HEK293 (cell line): ENCODE results near the gene CARM1.

Experiments used
- FEZF1 ChIP-seq: fragments of 450-650 bp; formaldehyde crosslinking; IDR thresholded peaks from 2 replicates; pipeline ENCODE4 v1.5.1; 2016; ENCODE audit warnings: missing biosample characterization, missing genetic modification characterization
- GLI4 ChIP-seq: fragments of 450-650 bp; formaldehyde crosslinking; IDR thresholded peaks from 2 replicates; pipeline ENCODE4 v1.5.1; 2016; ENCODE audit warnings: missing biosample characterization, missing genetic modification characterization
- OSR2 ChIP-seq: fragments of 450-650 bp; formaldehyde crosslinking; IDR thresholded peaks from 2 replicates; pipeline ENCODE4 v1.5.1; 2016; ENCODE audit warnings: missing biosample characterization, missing genetic modification characterization
- TCF7L2 ChIP-seq: IDR thresholded peaks from 2 replicates; pipeline ENCODE4 v1.6.1; 2011; ENCODE audit warnings: low read depth, mild to moderate bottlenecking, inconsistent platforms, low read length, moderate library complexity, borderline replicate concordance
- TRIM28 ChIP-seq: IDR thresholded peaks from 2 replicates; pipeline ENCODE4 v1.6.1; 2011; ENCODE audit warnings: low read length, control low read depth, borderline replicate concordance
- ZFHX2 ChIP-seq: fragments of 450-650 bp; formaldehyde crosslinking; conservative IDR thresholded peaks from 2 replicates; pipeline ENCODE4 v1.5.1; 2016; ENCODE audit warnings: missing biosample characterization, missing genetic modification characterization
- ZNF140 ChIP-seq: fragments of 450-650 bp; formaldehyde crosslinking; IDR thresholded peaks from 2 replicates; pipeline ENCODE4 v1.5.1; 2016; ENCODE audit warnings: missing biosample characterization, missing genetic modification characterization
- ZNF19 ChIP-seq: fragments of 450-650 bp; formaldehyde crosslinking; IDR thresholded peaks from 2 replicates; pipeline ENCODE4; 2016; ENCODE audit warnings: missing biosample characterization, missing genetic modification characterization, low read depth
- ZNF214 ChIP-seq: fragments of 450-650 bp; formaldehyde crosslinking; IDR thresholded peaks from 2 replicates; pipeline ENCODE4 v1.5.1; 2017; ENCODE audit warnings: missing biosample characterization, mild to moderate bottlenecking, missing genetic modification characterization, borderline replicate concordance
- ZNF335 ChIP-seq: fragments of 450-650 bp; formaldehyde crosslinking; conservative IDR thresholded peaks from 2 replicates; pipeline ENCODE4 v1.5.1; 2016; ENCODE audit warnings: missing biosample characterization, missing genetic modification characterization
- ZNF473 ChIP-seq: fragments of 450-650 bp; formaldehyde crosslinking; IDR thresholded peaks from 2 replicates; pipeline ENCODE4 v1.5.1; 2017; ENCODE audit warnings: missing biosample characterization, missing genetic modification characterization
- ZNF510 ChIP-seq: fragments of 450-650 bp; formaldehyde crosslinking; IDR thresholded peaks from 2 replicates; pipeline ENCODE4 v1.5.1; 2018; ENCODE audit warnings: mild to moderate bottlenecking, missing genetic modification characterization, missing biosample characterization; ENCODE audit not compliant: insufficient replicate concordance
- ZNF530 ChIP-seq: fragments of 450-650 bp; formaldehyde crosslinking; IDR thresholded peaks from 2 replicates; pipeline ENCODE4 v1.5.1; 2016; ENCODE audit warnings: low read depth, missing biosample characterization, missing genetic modification characterization
- ZNF548 ChIP-seq: fragments of 450-650 bp; formaldehyde crosslinking; IDR thresholded peaks from 2 replicates; pipeline ENCODE4 v1.5.1; 2016; ENCODE audit warnings: missing biosample characterization, missing genetic modification characterization
- ZNF623 ChIP-seq: fragments of 450-650 bp; formaldehyde crosslinking; IDR thresholded peaks from 2 replicates; pipeline ENCODE4 v1.5.1; 2016; ENCODE audit warnings: missing biosample characterization, missing genetic modification characterization
- ZNF677 ChIP-seq: fragments of 450-650 bp; IDR thresholded peaks from 2 replicates; pipeline ENCODE4 v1.5.0; 2018; ENCODE audit warnings: missing biosample characterization, mild to moderate bottlenecking, missing genetic modification characterization, moderate library complexity
- ZNF76 ChIP-seq: fragments of 450-650 bp; formaldehyde crosslinking; IDR thresholded peaks from 2 replicates; pipeline ENCODE4; 2016; ENCODE audit warnings: low read depth, missing biosample characterization, missing genetic modification characterization, borderline replicate concordance
- ZNF776 ChIP-seq: fragments of 450-650 bp; formaldehyde crosslinking; IDR thresholded peaks from 2 replicates; pipeline ENCODE4 v1.5.0; 2017; ENCODE audit warnings: missing biosample characterization, missing genetic modification characterization, borderline replicate concordance
- ZNF791 ChIP-seq: fragments of 450-650 bp; formaldehyde crosslinking; IDR thresholded peaks from 2 replicates; pipeline ENCODE4 v1.5.1; 2016; ENCODE audit warnings: missing biosample characterization, missing genetic modification characterization
- ZNF792 ChIP-seq: fragments of 450-650 bp; formaldehyde crosslinking; IDR thresholded peaks from 2 replicates; pipeline ENCODE4 v1.5.1; 2016; ENCODE audit warnings: missing biosample characterization, missing genetic modification characterization
- TF ChIP-seq, protein P1 (sequence below): fragments of 450-650 bp; formaldehyde crosslinking; IDR thresholded peaks from 2 replicates; pipeline ENCODE4 v1.5.1; 2016; ENCODE audit warnings: missing biosample characterization, missing genetic modification characterization
- TF ChIP-seq, protein P2 (sequence below): fragments of 450-650 bp; formaldehyde crosslinking; IDR thresholded peaks from 2 replicates; pipeline ENCODE4 v1.5.1; 2016; ENCODE audit warnings: missing biosample characterization, missing genetic modification characterization
- TF ChIP-seq, protein P3 (sequence below): fragments of 450-650 bp; formaldehyde crosslinking; conservative IDR thresholded peaks from 2 replicates; pipeline ENCODE4 v1.5.1; 2016; ENCODE audit warnings: low read depth, missing biosample characterization, missing genetic modification characterization
- TF ChIP-seq, protein P4 (sequence below): fragments of 450-650 bp; formaldehyde crosslinking; IDR thresholded peaks from 2 replicates; pipeline ENCODE4 v1.5.1; 2016; ENCODE audit warnings: missing biosample characterization, missing genetic modification characterization
- TF ChIP-seq, protein P5 (sequence below): fragments of 450-650 bp; formaldehyde crosslinking; IDR thresholded peaks from 2 replicates; pipeline ENCODE4 v1.5.1; 2016; ENCODE audit warnings: missing biosample characterization, missing genetic modification characterization, low read depth
- TF ChIP-seq, protein P6 (sequence below): fragments of 450-650 bp; formaldehyde crosslinking; IDR thresholded peaks from 2 replicates; pipeline ENCODE4 v1.5.1; 2017; ENCODE audit warnings: missing biosample characterization, mild to moderate bottlenecking, missing genetic modification characterization, moderate library complexity

Gene CARM1

DNA sequence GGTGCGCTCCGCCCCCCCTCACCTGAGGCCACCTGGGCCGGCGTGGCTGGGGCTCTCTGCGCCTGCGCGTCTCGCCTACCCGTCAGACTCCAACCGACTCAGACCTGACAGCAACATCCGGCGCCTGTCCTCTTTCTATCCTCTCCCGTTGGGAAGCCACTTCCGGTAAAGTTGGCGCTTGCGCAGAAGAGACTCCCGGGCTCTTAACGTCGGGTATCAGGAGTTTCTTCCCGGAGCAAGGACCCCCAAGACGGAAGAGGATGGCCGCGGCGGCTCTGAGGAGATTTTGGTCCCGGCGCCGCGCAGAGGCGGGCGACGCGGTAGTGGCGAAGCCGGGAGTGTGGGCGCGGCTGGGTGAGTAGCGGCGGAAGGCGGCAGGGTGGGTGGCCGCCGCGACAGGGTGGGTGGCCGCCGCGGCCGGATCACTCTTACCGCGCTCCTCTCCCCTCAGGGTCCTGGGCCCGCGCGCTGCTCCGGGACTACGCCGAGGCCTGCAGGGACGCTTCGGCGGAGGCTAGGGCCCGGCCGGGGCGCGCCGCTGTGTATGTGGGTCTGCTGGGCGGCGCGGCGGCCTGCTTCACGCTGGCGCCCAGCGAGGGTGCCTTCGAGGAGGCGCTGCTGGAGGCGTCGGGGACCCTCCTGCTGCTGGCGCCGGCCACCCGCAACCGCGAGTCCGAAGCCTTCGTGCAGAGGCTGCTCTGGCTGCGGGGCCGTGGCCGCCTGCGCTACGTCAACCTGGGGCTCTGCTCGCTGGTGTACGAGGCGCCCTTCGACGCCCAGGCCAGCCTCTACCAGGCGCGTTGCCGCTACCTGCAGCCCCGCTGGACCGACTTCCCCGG lies 57.4 kb downstream of the CARM1 start, which contains the start of the genes TIMM29 and YIPF2 (continued):
- TF ChIP-seq ZNF214: no peak
- TF ChIP-seq ZNF473 (tag by site-specific recombination): no peak
- TF ChIP-seq, protein P1, sequence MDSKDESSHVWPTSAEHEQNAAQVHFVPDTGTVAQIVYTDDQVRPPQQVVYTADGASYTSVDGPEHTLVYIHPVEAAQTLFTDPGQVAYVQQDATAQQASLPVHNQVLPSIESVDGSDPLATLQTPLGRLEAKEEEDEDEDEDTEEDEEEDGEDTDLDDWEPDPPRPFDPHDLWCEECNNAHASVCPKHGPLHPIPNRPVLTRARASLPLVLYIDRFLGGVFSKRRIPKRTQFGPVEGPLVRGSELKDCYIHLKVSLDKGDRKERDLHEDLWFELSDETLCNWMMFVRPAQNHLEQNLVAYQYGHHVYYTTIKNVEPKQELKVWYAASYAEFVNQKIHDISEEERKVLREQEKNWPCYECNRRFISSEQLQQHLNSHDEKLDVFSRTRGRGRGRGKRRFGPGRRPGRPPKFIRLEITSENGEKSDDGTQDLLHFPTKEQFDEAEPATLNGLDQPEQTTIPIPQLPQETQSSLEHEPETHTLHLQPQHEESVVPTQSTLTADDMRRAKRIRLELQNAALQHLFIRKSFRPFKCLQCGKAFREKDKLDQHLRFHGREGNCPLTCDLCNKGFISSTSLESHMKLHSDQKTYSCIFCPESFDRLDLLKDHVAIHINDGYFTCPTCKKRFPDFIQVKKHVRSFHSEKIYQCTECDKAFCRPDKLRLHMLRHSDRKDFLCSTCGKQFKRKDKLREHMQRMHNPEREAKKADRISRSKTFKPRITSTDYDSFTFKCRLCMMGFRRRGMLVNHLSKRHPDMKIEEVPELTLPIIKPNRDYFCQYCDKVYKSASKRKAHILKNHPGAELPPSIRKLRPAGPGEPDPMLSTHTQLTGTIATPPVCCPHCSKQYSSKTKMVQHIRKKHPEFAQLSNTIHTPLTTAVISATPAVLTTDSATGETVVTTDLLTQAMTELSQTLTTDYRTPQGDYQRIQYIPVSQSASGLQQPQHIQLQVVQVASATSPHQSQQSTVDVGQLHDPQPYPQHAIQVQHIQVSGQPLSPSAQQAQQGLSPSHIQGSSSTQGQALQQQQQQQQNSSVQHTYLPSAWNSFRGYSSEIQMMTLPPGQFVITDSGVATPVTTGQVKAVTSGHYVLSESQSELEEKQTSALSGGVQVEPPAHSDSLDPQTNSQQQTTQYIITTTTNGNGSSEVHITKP: no peak
- TF ChIP-seq, protein P2, sequence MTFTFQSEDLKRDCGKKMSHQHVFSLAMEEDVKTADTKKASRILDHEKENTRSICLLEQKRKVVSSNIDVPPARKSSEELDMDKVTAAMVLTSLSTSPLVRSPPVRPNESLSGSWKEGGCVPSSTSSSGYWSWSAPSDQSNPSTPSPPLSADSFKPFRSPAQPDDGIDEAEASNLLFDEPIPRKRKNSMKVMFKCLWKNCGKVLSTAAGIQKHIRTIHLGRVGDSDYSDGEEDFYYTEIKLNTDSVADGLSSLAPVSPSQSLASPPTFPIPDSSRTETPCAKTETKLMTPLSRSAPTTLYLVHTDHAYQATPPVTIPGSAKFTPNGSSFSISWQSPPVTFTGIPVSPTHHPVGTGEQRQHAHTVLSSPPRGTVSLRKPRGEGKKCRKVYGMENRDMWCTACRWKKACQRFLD: no peak
- no peak for TF ChIP-seq ZNF335
- no peak for TF ChIP-seq ZNF530 (tag by site-specific recombination)
- no peak for TF ChIP-seq ZNF791 (tag by site-specific recombination)
- TF ChIP-seq ZNF623: no peak
- no peak for TF ChIP-seq OSR2
- TF ChIP-seq ZNF792 (tag by site-specific recombination): no peak
- TF ChIP-seq, protein P3, sequence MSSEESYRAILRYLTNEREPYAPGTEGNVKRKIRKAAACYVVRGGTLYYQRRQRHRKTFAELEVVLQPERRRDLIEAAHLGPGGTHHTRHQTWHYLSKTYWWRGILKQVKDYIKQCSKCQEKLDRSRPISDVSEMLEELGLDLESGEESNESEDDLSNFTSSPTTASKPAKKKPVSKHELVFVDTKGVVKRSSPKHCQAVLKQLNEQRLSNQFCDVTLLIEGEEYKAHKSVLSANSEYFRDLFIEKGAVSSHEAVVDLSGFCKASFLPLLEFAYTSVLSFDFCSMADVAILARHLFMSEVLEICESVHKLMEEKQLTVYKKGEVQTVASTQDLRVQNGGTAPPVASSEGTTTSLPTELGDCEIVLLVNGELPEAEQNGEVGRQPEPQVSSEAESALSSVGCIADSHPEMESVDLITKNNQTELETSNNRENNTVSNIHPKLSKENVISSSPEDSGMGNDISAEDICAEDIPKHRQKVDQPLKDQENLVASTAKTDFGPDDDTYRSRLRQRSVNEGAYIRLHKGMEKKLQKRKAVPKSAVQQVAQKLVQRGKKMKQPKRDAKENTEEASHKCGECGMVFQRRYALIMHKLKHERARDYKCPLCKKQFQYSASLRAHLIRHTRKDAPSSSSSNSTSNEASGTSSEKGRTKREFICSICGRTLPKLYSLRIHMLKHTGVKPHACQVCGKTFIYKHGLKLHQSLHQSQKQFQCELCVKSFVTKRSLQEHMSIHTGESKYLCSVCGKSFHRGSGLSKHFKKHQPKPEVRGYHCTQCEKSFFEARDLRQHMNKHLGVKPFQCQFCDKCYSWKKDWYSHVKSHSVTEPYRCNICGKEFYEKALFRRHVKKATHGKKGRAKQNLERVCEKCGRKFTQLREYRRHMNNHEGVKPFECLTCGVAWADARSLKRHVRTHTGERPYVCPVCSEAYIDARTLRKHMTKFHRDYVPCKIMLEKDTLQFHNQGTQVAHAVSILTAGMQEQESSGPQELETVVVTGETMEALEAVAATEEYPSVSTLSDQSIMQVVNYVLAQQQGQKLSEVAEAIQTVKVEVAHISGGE (tag by site-specific recombination): peak; percentile 100
- TF ChIP-seq ZNF76 (tag by site-specific recombination): peak; percentile 79
- TF ChIP-seq, protein P4, sequence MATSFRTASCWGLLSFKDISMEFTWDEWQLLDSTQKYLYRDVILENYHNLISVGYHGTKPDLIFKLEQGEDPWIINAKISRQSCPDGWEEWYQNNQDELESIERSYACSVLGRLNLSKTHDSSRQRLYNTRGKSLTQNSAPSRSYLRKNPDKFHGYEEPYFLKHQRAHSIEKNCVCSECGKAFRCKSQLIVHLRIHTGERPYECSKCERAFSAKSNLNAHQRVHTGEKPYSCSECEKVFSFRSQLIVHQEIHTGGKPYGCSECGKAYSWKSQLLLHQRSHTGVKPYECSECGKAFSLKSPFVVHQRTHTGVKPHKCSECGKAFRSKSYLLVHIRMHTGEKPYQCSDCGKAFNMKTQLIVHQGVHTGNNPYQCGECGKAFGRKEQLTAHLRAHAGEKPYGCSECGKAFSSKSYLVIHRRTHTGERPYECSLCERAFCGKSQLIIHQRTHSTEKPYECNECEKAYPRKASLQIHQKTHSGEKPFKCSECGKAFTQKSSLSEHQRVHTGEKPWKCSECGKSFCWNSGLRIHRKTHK: no peak
- TF ChIP-seq, protein P5, sequence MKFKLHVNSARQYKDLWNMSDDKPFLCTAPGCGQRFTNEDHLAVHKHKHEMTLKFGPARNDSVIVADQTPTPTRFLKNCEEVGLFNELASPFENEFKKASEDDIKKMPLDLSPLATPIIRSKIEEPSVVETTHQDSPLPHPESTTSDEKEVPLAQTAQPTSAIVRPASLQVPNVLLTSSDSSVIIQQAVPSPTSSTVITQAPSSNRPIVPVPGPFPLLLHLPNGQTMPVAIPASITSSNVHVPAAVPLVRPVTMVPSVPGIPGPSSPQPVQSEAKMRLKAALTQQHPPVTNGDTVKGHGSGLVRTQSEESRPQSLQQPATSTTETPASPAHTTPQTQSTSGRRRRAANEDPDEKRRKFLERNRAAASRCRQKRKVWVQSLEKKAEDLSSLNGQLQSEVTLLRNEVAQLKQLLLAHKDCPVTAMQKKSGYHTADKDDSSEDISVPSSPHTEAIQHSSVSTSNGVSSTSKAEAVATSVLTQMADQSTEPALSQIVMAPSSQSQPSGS: no peak
- TF ChIP-seq, protein P6, sequence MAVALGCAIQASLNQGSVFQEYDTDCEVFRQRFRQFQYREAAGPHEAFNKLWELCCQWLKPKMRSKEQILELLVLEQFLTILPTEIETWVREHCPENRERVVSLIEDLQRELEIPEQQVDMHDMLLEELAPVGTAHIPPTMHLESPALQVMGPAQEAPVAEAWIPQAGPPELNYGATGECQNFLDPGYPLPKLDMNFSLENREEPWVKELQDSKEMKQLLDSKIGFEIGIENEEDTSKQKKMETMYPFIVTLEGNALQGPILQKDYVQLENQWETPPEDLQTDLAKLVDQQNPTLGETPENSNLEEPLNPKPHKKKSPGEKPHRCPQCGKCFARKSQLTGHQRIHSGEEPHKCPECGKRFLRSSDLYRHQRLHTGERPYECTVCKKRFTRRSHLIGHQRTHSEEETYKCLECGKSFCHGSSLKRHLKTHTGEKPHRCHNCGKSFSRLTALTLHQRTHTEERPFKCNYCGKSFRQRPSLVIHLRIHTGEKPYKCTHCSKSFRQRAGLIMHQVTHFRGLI: peak; percentile 52; the same call in 1 of the 2 replicates
- no peak for TF ChIP-seq FEZF1 (tag by site-specific recombination)
- no peak for TF ChIP-seq ZNF19 (tag by site-specific recombination)
- no peak for TF ChIP-seq ZNF510 (tag by site-specific recombination)
- peak; percentile 93 for TF ChIP-seq ZFHX2 (tag by site-specific recombination)
- no peak for TF ChIP-seq ZNF140 (tag by site-specific recombination)
- no peak for TF ChIP-seq ZNF548 (tag by site-specific recombination)
- TF ChIP-seq TRIM28: no peak
- 0 out of 2 replicates have a peak, but pooled peaks have one; percentile 15 for TF ChIP-seq ZNF776 (tag by site-specific recombination)
- no peak for TF ChIP-seq GLI4 (tag by site-specific recombination)
- TF ChIP-seq ZNF677: no peak
- TF ChIP-seq TCF7L2: no peak
